ENCODE measurements around the gene ACADVL. TPM values are rescaled to one million over a fixed set of nuclear protein-coding genes. Genes with fewer than 3 reads are reported as not detected.

ACADVL gene
- polyA plus RNA-seq, 3 donors = 152 to 1,231 (median 154) TPM

GRCh38 chr17:7218166-7218565 lies 1.6 kb upstream of the ACADVL start:
- Histone ChIP-seq H3K27ac (ENCODE audit: low read depth in 1 of 2, low read length in 2 of 2) (peak overlapping the region; percentile 14 to 65), H4K20me1 (ENCODE audit: insufficient read depth, low read length) (peaks cover 47% of the 10 kb centered on the region)
- H3K9me3 Mint-ChIP-seq = peaks cover 0 to 2% (median 0%) of the 10 kb centered on the region in 7 donors

GRCh38 chr17:7218758-7219157 lies 980 bp upstream of the ACADVL start:
- H4K20me1 ChIP-seq (ENCODE audit: insufficient read depth, low read length) = peaks cover 41% of the 10 kb centered on the region
- Mint-ChIP-seq H3K27me3 (ENCODE audit: low read depth in 3 of 3) (peaks cover 0 to 9% (median 2%) of the 10 kb centered on the region in 3 donors), H3K4me3 (peak overlapping the region; percentile 5 to 24), H3K36me3 (peaks cover 24 to 28% of the 10 kb centered on the region in 2 donors), H3K9me3 (peaks cover 0 to 2% (median 0%) of the 10 kb centered on the region in 7 donors), H3K27ac (peak overlapping the region in 6 of 7 donors; percentile 8 to 96 (median 72)), H3K4me1 (peaks cover 71% of the 10 kb centered on the region)
- 92% methylated on average over 4 of the region's 6 CpGs for WGBS (ENCODE audit: insufficient coverage)
- H3K9me3 ChIP-seq (replicated peaks in 1 of 2; ENCODE audit: control insufficient read depth in 1 of 2, insufficient read depth in 1 of 2, low read length in 2 of 2) = no peaks in the 10 kb centered on the region
- no peak for DNase-seq
- intact Hi-C loops (cut with micrococcal nuclease) = loop anchor here in 1 of 2 donors (5.0 to 10.0 kb wide), 2 partner anchors 34 to 186 kb away; partner anchors contain the start of genes CTDNEP1, ELP5, NLGN2 and TMEM256
- H3K9ac ChIP-seq (ENCODE audit: insufficient read depth, low read length, poor library complexity, severe bottlenecking) = no peak overlapping the region
- H3K79me2 ChIP-seq (ENCODE audit: insufficient read depth, low read length) = peaks cover 51% of the 10 kb centered on the region
- H3K4me3 ChIP-seq (replicated peaks in 1 of 3; ENCODE audit: low read depth in 2 of 3, low read length in 3 of 3) = no peak overlapping the region
- H3K27me3 ChIP-seq (ENCODE audit: control insufficient read depth in 2 of 2, insufficient read depth in 2 of 2, low read length in 2 of 2) = no peaks in the 10 kb centered on the region
- no peak overlapping the region for H3K27ac ChIP-seq (ENCODE audit: low read depth in 1 of 2, low read length in 2 of 2)
- no peak for TF ChIP-seq CTCF (IDR thresholded peaks at IDR 0.05)
- peaks cover 22 to 24% of the 10 kb centered on the region in 2 donors for H3K36me3 ChIP-seq (replicated peaks in 1 of 2; ENCODE audit: control insufficient read depth in 1 of 2, insufficient read depth in 2 of 2, low read length in 2 of 2)
- peaks cover 68 to 77% of the 10 kb centered on the region in 2 donors for H3K4me1 ChIP-seq (ENCODE audit: control insufficient read depth in 1 of 2, insufficient read depth in 2 of 2, low read length in 2 of 2)
- no peak overlapping the region for H3K4me2 ChIP-seq (replicated peaks; ENCODE audit: extremely low read depth, low read length, poor library complexity, severe bottlenecking)
- no peak overlapping the region for H2AFZ ChIP-seq (ENCODE audit: insufficient read depth, low read depth, low read length, poor library complexity, severe bottlenecking)

More at GRCh38 chr17:7218166-7218565, 1.6 kb upstream of the ACADVL start:
- Histone ChIP-seq H2AFZ (ENCODE audit: insufficient read depth, low read depth, low read length, poor library complexity, severe bottlenecking) (peak overlapping the region; percentile 74), H3K9me3 (replicated peaks in 1 of 2; ENCODE audit: control insufficient read depth in 1 of 2, insufficient read depth in 1 of 2, low read length in 2 of 2) (no peaks in the 10 kb centered on the region), H3K4me1 (ENCODE audit: control insufficient read depth in 1 of 2, insufficient read depth in 2 of 2, low read length in 2 of 2) (peaks cover 72 to 81% of the 10 kb centered on the region in 2 donors), H3K4me2 (replicated peaks; ENCODE audit: extremely low read depth, low read length, poor library complexity, severe bottlenecking) (peak overlapping the region; percentile 90), H3K9ac (ENCODE audit: insufficient read depth, low read length, poor library complexity, severe bottlenecking) (no peak overlapping the region), H3K79me2 (ENCODE audit: insufficient read depth, low read length) (peaks cover 57% of the 10 kb centered on the region), H3K27me3 (ENCODE audit: control insufficient read depth in 2 of 2, insufficient read depth in 2 of 2, low read length in 2 of 2) (no peaks in the 10 kb centered on the region), H3K4me3 (replicated peaks in 1 of 3; ENCODE audit: low read depth in 2 of 3, low read length in 3 of 3) (peak overlapping the region in 2 of 3 experiments; percentile 47 to 81), H3K36me3 (replicated peaks in 1 of 2; ENCODE audit: control insufficient read depth in 1 of 2, insufficient read depth in 2 of 2, low read length in 2 of 2) (peaks cover 16 to 18% of the 10 kb centered on the region in 2 donors)
- H3K36me3 Mint-ChIP-seq = peaks cover 18 to 27% of the 10 kb centered on the region in 2 donors
- 70% methylated on average over 6 of the region's 6 CpGs for WGBS (ENCODE audit: insufficient coverage)
- H3K27me3 Mint-ChIP-seq (ENCODE audit: low read depth in 3 of 3) = peaks cover 0 to 10% (median 2%) of the 10 kb centered on the region in 3 donors
- no peak for DNase-seq
- H3K4me3 Mint-ChIP-seq = peak overlapping the region; percentile 80 to 89
- H3K27ac Mint-ChIP-seq = peak overlapping the region in 5 of 7 donors; percentile 23 to 91 (median 86)
- peaks cover 76% of the 10 kb centered on the region for H3K4me1 Mint-ChIP-seq
- intact Hi-C loops (cut with micrococcal nuclease) = loop anchor here in 1 of 2 donors (5.0 to 10.0 kb wide), 2 partner anchors 34 to 187 kb away; partner anchors contain the start of genes CTDNEP1, ELP5, NLGN2 and TMEM256
- TF ChIP-seq CTCF (IDR thresholded peaks at IDR 0.05) = no peak

Data from CD14-positive monocyte (primary cell).